SKM-1 (cell line): ENCODE measurements around the gene FBXW5.

Source experiments
- DNase-seq: peaks from one replicate; lab custom pipeline; 2025; ENCODE audit not compliant: unreplicated experiment; lab: John Stamatoyannopoulos, UW

Gene FBXW5

GRCh38 chr9:136962163-136962562 lies 17.6 kb upstream of the FBXW5 start:
- DNase-seq, result no peak

GRCh38 chr9:136961279-136962065 lies 16.9 kb upstream of the FBXW5 start:
- DNase-seq, result no peak

DNA sequence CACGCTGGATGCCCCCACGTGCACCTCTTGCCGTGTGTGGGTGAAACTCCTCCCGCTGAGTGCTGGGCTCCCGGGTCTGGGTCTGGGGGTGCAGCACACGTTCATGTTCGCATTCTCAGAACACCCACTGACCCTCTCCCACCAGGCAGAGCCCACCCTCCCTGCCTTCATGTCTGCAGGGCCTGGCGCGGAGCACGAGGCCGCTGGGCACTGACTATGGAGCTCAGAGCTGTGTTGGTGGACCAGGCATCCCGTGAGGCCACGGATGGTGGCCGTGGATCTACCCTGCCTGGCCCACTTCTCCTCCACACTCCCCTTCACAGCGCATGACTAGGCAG lies 16.4 kb upstream of the FBXW5 start:
- no peak for DNase-seq

DNA sequence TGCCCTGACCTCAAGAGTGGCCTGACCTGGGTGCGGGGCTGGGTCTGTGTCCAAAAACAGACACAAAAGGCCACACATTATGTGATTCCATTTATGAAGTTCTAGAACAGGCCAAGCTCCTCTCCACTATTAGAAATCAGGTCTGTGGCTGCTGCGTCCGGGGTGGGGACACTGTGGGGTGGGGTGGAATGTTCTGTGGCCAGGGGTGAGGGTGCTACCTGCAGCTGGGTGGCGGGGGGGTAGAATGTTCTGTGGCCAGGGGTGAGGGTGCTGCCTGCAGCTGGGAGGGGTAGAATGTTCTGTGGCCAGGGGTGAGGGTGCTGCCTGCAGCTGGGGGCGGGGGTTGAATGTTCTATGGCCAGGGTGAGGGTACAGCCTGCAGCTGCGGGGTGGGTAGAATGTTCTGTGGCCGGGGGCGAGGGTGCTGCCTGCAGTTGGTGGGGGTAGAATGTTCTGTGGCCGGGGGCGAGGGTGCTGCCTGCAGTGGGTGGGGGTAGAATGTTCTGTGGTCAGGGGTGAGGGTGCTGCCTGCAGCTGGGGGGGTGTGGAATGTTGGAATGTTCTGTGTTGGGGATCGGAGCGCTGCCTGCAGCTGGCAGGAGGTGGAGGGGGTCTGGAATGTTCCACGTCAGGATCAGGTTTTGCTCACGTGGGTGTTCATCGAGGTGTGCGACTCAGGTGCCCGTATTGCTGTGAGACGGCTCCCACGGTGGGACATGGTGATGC lies 15.8 kb upstream of the FBXW5 start:
- DNase-seq, result no peak

- no peak for DNase-seq
These were observed 14.6 kb upstream of the FBXW5 start for GRCh38 chr9:136958898-136959850.

DNA sequence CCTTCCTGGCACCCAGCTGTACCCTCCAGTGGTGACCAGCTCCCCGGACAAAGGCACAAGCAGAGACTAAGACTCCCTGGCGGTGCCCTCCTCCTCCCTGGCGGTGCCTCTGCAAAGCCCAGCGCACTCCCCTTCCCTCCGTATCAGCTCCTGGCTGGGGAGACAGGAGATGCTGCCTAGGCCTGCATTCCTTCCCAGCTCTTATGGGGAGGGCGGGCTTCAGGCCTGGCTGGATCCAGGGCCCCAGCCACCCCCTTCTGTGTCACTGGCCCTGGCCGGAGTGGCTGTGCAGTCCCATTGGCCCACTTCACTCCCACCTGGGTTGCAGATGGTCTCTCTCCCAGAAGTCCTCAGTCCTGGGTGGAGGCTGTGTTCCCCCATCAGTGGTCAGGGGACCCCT lies 13.9 kb upstream of the FBXW5 start:
- DNase-seq, result no peak

- no peak for DNase-seq
These were observed 13.4 kb upstream of the FBXW5 start for GRCh38 chr9:136957901-136958300.

DNA sequence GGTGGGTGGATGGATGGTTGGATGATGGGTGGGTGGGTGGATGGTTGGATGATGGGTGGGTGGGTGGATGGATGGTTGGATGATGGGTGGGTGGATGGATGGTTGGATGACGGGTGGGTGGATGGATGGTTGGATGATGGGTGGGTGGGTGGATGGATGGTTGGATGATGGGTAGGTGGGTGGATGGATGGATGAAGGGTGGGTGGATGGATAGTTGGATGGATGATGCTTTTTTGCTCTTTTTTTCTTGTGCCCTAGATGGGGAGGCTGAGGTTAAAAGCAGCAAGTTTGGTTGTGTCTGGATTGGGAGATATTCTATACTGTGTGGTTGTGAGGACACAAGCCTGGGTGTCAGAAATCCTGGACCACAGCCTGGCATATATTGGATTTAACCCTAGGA lies 12.9 kb upstream of the FBXW5 start:
- no peak for DNase-seq

- DNase-seq, result no peak
These were observed 12.1 kb upstream of the FBXW5 start for GRCh38 chr9:136956604-136957003.

GRCh38 chr9:136955943-136956335 lies 11.4 kb upstream of the FBXW5 start:
- DNase-seq, result no peak

- no peak for DNase-seq
These were observed 10.8 kb upstream of the FBXW5 start for GRCh38 chr9:136955202-136955942.

DNA sequence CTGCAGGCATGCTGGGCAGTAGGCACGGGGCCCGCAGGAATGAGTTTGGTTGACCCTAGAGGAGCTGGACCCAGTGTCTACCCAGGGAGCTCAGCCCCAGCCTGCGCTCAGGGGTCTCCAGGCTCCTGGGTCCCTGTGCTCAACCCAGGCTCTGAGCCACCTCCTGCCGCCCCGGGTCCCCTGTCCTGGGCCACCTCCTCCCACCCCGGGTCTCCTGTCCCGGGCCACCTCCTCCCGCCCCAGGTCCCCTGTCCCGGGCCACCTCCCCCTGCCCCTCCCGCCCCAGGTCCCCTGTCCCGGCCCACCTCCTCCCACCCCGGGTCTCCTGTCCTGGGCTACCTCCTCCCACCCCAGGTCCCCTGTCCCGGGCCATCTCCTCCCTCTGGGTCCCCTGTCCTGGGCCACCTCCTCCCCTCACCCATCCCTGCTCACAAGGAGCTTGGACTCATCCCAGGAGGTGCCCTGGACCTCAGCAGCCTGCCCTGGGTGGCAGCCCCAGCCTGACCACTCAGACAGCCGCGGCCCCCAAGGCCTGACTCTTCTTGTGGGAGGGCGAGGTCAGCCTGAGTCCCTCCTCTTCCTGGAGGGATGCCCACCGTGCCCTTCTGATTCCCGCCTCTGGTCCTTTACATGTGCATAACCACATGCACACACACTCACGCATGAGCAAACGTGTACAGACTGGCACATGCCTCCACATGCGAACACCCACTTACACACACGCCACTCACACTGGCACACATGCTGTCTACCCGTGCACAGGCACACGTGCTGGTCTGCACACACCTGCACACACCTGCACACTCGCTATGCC lies 9.9 kb upstream of the FBXW5 start:
- DNase-seq, result no peak

GRCh38 chr9:136953771-136954269 lies 9.3 kb upstream of the FBXW5 start:
- no peak for DNase-seq

- no peak for DNase-seq
These were observed 8.6 kb upstream of the FBXW5 start for GRCh38 chr9:136952876-136953770.

DNA sequence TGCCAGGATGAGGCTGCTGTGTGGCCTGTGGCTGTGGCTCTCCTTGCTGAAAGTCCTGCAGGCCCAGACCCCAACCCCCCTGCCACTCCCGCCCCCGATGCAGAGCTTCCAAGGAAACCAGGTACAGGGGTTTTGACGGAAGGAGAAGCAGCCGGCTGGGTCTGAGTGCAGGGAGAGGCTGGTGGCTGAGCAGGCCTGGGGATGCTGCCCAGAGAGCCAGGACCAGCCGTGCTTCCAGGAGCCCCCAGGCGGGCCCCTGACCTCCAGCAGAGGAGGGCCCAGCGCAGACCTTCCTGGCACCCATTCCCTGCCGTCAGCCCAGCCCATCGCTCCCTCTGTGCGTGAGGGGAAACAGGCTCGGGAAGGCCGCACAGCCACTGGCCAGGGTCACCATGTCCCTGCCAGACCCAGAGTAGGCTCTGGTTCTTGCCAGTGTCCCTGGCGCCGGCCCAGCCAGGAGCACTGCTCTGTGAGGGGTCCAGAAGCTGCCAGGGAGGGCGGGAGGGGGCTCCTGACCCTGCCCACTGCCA lies 7.8 kb upstream of the FBXW5 start:
- DNase-seq, result no peak

GRCh38 chr9:136951541-136952320 lies 7.2 kb upstream of the FBXW5 start, which contains the start of gene LCN12:
TSS of gene LCN12 (plus strand) at chr9:136952273. CDS start at chr9:136952328, 55 bp downstream.
- DNase-seq, result no peak

DNA sequence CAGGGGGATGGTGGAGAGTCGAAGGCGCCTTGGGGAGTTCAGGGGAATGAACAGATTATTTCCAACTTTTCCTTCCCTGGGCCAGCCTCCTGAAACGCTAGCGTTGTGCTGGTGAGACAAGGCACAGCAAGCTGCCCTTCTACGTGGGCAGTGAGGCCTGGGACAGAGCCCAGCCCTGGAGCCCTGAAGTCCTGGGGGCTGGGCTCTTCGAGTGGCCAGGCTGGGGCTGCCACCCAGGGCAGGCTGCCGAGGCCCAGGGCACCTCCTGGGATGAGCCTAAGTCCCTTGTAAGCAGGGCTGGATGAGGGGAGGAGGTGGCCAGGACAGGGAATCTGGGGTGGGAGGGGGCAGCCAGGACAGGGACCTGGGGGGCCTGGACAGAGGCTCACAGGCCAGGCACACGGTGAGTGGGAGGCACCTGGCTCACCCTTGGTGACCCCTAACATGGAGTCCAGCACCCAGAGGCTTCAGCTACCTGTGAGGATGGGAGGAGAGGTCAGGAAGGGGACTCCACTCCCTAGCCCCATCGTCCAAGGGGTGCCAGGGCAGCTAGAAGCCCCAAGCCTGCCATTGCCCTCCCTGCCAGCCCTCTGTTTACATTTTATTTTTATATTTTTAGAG lies 6.2 kb upstream of the FBXW5 start:
- DNase-seq, result no peak
